OCI-LY7 (cell line): Measurements from ENCODE around the gene FMN1.

Experiments
- CTCF ChIP-seq: fragments of 200-600 bp; sonication (generic); conservative IDR thresholded peaks from 2 replicates; pipeline ENCODE4 v1.5.1; 2014; ENCODE audit warnings: mild to moderate bottlenecking, antibody characterized with exemption, low read length, moderate library complexity, mixed read lengths
- EZH2phosphoT487 ChIP-seq: fragments of 200-600 bp; sonication (generic); IDR thresholded peaks from 2 replicates; pipeline ENCODE4 v1.6.1; 2018; ENCODE audit warnings: low read depth, borderline replicate concordance, mild to moderate bottlenecking, mixed run types, antibody characterized with exemption, low read length, moderate library complexity, mixed read lengths

GRCh38 chr15:32993285-32993684 is 201.2 kb downstream of the FMN1 start:
- peak; percentile 66 for TF ChIP-seq CTCF
- TF ChIP-seq EZH2phosphoT487: no peak
